HAP-1 (cell line): Measurements from ENCODE around the gene SIGLEC11.
"Not testable (repeated sequence)": the region's sequence is repeated elsewhere in the genome, so short reads cannot be mapped to it uniquely, and the experiment has no call there.

Source experiments
- DNase-seq, 2 experiments: peaks; one replicate each; pipeline ENCODE4 v3.0.0-alpha.2; 2016 to 2020; ENCODE audit warnings: low spot score in 2 of 2
- H3K27me3 ChIP-seq: fragments of 250-450 bp; sonication (Bioruptor Pico); 2 replicates; pipeline ENCODE4 v1.5.1; 2020; ENCODE audit warnings: low read depth, mild to moderate bottlenecking, moderate library complexity
- H3K36me3 ChIP-seq: fragments of 250-450 bp; sonication (Bioruptor Pico); replicated peaks from 2 replicates; pipeline ENCODE4 v1.5.1; 2020; ENCODE audit warnings: mild to moderate bottlenecking
- H3K4me1 ChIP-seq: fragments of 250-450 bp; sonication (Bioruptor Pico); 2 replicates; pipeline ENCODE4 v1.5.1; 2020; ENCODE audit warnings: mild to moderate bottlenecking
- H3K4me3 ChIP-seq: fragments of 250-450 bp; sonication (Bioruptor Pico); 2 replicates; pipeline ENCODE4 v1.5.1; 2020; ENCODE audit warnings: mild to moderate bottlenecking, moderate library complexity
- H3K9me3 ChIP-seq: fragments of 250-450 bp; sonication (Bioruptor Pico); 2 replicates; pipeline ENCODE4 v1.5.1; 2020; ENCODE audit warnings: mild to moderate bottlenecking, moderate library complexity
- in situ Hi-C: fragments of 300-500 bp; cut with MboI; formaldehyde crosslinking; loops from 3 replicates; pipeline ENCODE4 v1.14.3; 2020; ENCODE audit warnings: low sequenced_read_pairs, inconsistent platforms, mixed read lengths

SIGLEC11 gene

GRCh38 chr19:49973987-49974386 is 13.0 kb upstream of the SIGLEC11 start:
- Histone ChIP-seq H3K9me3 (no peaks in the 10 kb centered on the region), H3K36me3 (no peaks in the 10 kb centered on the region), H3K4me1 (no peaks in the 10 kb centered on the region), H3K4me3 (no peak overlapping the region), H3K27me3 (peaks cover 2% of the 10 kb centered on the region; the same call in 1 of the 2 replicates)
- in situ Hi-C loops, result no loop called here
- no peak for DNase-seq

DNA sequence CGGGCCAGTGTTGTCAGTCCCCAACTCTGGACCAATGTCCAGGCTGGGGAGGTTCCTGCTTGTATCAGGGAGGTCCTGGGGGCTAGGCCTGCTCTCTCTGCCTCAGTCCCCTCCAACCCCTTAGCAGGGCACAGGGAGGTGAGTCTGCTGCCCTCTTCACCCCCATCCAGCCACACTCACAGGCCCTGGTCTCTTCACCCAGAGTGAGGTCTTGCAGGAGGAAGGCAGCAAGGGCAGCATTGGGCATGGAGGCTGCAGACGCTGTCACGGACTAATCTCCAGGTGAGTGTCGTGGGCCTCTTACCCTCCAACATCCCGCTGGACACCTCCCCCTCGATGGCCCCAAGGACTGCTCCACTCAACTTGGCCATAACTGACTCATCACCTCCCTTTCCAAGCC is 11.9 kb upstream of the SIGLEC11 start:
- H3K9me3 ChIP-seq, result no peaks in the 10 kb centered on the region
- H3K4me3 ChIP-seq, result no peak overlapping the region
- H3K4me1 ChIP-seq, result no peaks in the 10 kb centered on the region
- DNase-seq, result no peak
- H3K27me3 ChIP-seq, result peaks cover 7% of the 10 kb centered on the region
- in situ Hi-C loops, result no loop called here
- no peaks in the 10 kb centered on the region for H3K36me3 ChIP-seq

GRCh38 chr19:49971991-49972411 is 11.0 kb upstream of the SIGLEC11 start:
- no peaks in the 10 kb centered on the region for H3K4me1 ChIP-seq
- in situ Hi-C loops, result no loop called here
- H3K9me3 ChIP-seq, result no peaks in the 10 kb centered on the region
- no peak for DNase-seq
- H3K36me3 ChIP-seq, result no peaks in the 10 kb centered on the region
- H3K27me3 ChIP-seq, result peaks cover 7% of the 10 kb centered on the region
- H3K4me3 ChIP-seq, result no peak overlapping the region

- H3K4me3 ChIP-seq, H3K9me3 ChIP-seq, in situ Hi-C loops, H3K36me3 ChIP-seq, H3K27me3 ChIP-seq, DNase-seq, H3K4me1 ChIP-seq: not testable (repeated sequence)
Measured at GRCh38 chr19:49969355-49969754, 8.4 kb upstream of the SIGLEC11 start.

DNA sequence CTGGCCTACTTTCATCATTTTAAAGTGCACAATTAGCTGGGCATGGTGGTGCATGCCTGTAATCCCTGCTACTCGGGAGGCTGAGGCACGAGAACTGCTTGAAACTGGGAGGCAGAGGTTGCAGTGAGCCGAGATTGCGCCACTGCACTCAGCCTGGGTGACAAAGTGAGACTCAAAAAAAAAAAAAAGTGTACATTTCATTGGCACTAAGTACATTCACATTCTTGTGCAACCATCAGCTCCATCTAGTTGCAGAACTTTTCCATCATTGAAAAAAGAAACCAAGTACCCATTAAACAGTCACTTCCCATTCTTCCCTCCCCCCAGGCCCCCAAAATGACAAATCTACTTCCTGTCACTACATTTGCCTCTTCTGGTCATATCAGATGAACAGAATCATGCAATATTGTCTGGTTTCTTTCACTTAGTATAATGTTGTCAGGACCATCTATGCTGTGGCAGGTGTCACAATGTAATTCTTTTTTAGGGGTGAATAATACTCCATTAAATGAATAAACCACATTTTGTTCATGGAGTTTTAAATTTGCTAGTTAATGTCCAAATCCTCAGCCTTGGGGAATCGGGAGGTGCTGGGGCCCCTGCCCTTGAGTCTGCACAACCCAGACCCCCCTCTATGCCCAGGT is 7.4 kb upstream of the SIGLEC11 start:
- DNase-seq, result no peak
- H3K9me3 ChIP-seq, result no peaks in the 10 kb centered on the region
- no peak overlapping the region for H3K4me3 ChIP-seq
- peaks cover 10% of the 10 kb centered on the region for H3K27me3 ChIP-seq
- H3K4me1 ChIP-seq, result no peaks in the 10 kb centered on the region
- H3K36me3 ChIP-seq, result no peaks in the 10 kb centered on the region
- in situ Hi-C loops, result no loop called here

GRCh38 chr19:49959892-49960291 is 1.1 kb downstream of the SIGLEC11 start:
- DNase-seq, H3K4me1 ChIP-seq, in situ Hi-C loops, H3K9me3 ChIP-seq, H3K27me3 ChIP-seq, H3K36me3 ChIP-seq, H3K4me3 ChIP-seq: not testable (repeated sequence)

GRCh38 chr19:49958596-49958995 is 2.4 kb downstream of the SIGLEC11 start:
- H3K36me3 ChIP-seq, H3K4me3 ChIP-seq, in situ Hi-C loops, H3K4me1 ChIP-seq, H3K27me3 ChIP-seq, DNase-seq, H3K9me3 ChIP-seq: not testable (repeated sequence)

- H3K27me3 ChIP-seq, DNase-seq, H3K9me3 ChIP-seq, in situ Hi-C loops, H3K4me3 ChIP-seq, H3K4me1 ChIP-seq, H3K36me3 ChIP-seq: not testable (repeated sequence)
Measured at GRCh38 chr19:49958144-49958543, 2.8 kb downstream of the SIGLEC11 start.

- no peak overlapping the region for H3K4me3 ChIP-seq
Measured at GRCh38 chr19:49957262-49957915, 3.6 kb downstream of the SIGLEC11 start.

GRCh38 chr19:49956115-49956495 is 4.9 kb downstream of the SIGLEC11 start:
- H3K4me1 ChIP-seq, result no peaks in the 10 kb centered on the region; the same call in 1 of the 2 replicates
- H3K27me3 ChIP-seq, result no peaks in the 10 kb centered on the region
- in situ Hi-C loops, result no loop called here
- no peaks in the 10 kb centered on the region for H3K36me3 ChIP-seq
- no peak overlapping the region for H3K4me3 ChIP-seq
- peaks cover 6% of the 10 kb centered on the region; the same call in 1 of the 2 replicates for H3K9me3 ChIP-seq
- no peak for DNase-seq

More at GRCh38 chr19:49957262-49957915, 3.6 kb downstream of the SIGLEC11 start:
- Histone ChIP-seq H3K36me3 (no peaks in the 10 kb centered on the region), H3K4me1 (no peaks in the 10 kb centered on the region; the same call in 1 of the 2 replicates), H3K27me3 (no peaks in the 10 kb centered on the region), H3K9me3 (peaks cover under 1% of the 10 kb centered on the region; the same call in 1 of the 2 replicates)
- in situ Hi-C loops, result no loop called here
- DNase-seq, result peak in 1 of 2 experiments; percentile 11

DNA sequence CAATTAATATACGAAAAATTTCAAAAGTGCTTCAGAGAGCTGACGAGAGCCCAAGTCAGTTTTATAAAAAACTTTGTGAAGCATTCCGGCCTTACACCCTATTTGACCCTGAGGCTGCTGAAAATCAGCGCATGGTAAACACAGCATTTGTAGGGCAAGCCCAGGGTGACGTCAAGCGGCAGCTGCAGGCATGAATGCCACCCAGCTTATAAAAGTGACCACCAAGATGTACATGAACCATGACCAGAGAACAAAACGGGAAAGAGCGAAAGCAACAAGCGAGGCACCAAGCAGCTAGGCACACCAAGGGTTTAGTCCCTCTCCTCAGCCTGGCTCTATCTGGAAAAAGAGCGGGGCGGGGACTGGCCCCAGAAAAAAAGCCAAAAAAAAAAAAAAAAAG is 6.0 kb downstream of the SIGLEC11 start:
- Histone ChIP-seq H3K4me1 (no peaks in the 10 kb centered on the region; the same call in 1 of the 2 replicates), H3K9me3 (peaks cover 6% of the 10 kb centered on the region; the same call in 1 of the 2 replicates), H3K27me3 (no peaks in the 10 kb centered on the region), H3K4me3 (no peak overlapping the region), H3K36me3 (no peaks in the 10 kb centered on the region)
- no peak for DNase-seq
- in situ Hi-C loops, result no loop called here

- no peaks in the 10 kb centered on the region for H3K36me3 ChIP-seq
- H3K9me3 ChIP-seq, result peaks cover 6% of the 10 kb centered on the region; the same call in 1 of the 2 replicates
- no peak overlapping the region for H3K4me3 ChIP-seq
- H3K27me3 ChIP-seq, result no peaks in the 10 kb centered on the region
- H3K4me1 ChIP-seq, result no peaks in the 10 kb centered on the region; the same call in 1 of the 2 replicates
- in situ Hi-C loops, result no loop called here
- no peak for DNase-seq
Measured at GRCh38 chr19:49954092-49954829, 6.7 kb downstream of the SIGLEC11 start.

DNA sequence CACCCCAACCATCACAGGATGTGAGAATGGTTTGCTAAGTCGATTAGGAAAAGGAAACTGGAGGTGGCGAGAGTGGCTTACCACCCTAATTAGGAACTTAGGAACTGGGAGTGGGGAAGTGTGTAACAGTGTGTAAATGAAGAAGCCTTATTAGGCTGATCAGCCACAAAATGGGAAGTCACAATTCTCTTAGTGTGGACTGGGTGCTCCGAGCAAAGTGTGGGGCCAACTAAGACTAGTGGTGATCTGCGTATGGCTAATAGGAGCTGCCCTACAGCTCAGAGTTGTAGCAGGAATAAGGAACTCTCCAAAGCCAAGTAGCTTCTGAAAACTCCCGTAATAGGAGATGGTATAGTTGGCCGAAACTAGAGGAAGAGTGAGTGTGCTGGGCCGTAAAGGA is 7.6 kb downstream of the SIGLEC11 start:
- in situ Hi-C loops, result no loop called here
- no peaks in the 10 kb centered on the region for H3K36me3 ChIP-seq
- no peak overlapping the region for H3K4me3 ChIP-seq
- no peaks in the 10 kb centered on the region for H3K27me3 ChIP-seq
- DNase-seq, result no peak
- H3K9me3 ChIP-seq, result peaks cover 6% of the 10 kb centered on the region; the same call in 1 of the 2 replicates
- H3K4me1 ChIP-seq, result no peaks in the 10 kb centered on the region; the same call in 1 of the 2 replicates

- H3K4me3 ChIP-seq, result no peak overlapping the region
- in situ Hi-C loops, result no loop called here
- no peaks in the 10 kb centered on the region for H3K36me3 ChIP-seq
- H3K9me3 ChIP-seq, result peaks cover 6% of the 10 kb centered on the region; the same call in 1 of the 2 replicates
- H3K27me3 ChIP-seq, result no peaks in the 10 kb centered on the region
- no peaks in the 10 kb centered on the region; the same call in 1 of the 2 replicates for H3K4me1 ChIP-seq
- no peak for DNase-seq
Measured at GRCh38 chr19:49952906-49953305, 8.1 kb downstream of the SIGLEC11 start.
